HG03064 (cell line): ENCODE results near the gene COA5.

ENCODE experiments used
- ATAC-seq: cut with Tn5 transposase; IDR thresholded peaks from one replicate; pipeline ENCODE4 v1.9.1; 2021; ENCODE audit warnings: low read depth; ENCODE audit not compliant: unreplicated experiment

COA5 gene

DNA sequence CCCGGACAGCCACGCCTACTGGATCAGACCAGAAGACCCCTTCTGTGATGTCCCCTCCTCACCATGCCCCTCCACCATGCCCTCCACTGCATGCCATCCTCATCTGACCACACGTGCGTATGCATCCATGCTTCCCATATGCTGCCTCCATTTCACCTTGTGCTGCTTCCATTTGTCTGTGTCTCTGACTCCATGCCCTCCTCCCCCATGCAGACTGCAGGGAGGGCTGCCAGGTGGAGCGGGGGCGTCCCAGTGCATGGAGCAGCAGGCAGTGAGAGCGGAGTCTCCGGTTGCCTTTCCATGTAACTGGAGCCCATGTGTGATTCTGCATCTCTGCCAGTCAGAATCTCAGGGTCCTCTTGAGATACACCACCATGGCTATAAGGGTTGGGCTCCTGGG, 52.6 kb downstream of the COA5 start:
- no peak for ATAC-seq

DNA sequence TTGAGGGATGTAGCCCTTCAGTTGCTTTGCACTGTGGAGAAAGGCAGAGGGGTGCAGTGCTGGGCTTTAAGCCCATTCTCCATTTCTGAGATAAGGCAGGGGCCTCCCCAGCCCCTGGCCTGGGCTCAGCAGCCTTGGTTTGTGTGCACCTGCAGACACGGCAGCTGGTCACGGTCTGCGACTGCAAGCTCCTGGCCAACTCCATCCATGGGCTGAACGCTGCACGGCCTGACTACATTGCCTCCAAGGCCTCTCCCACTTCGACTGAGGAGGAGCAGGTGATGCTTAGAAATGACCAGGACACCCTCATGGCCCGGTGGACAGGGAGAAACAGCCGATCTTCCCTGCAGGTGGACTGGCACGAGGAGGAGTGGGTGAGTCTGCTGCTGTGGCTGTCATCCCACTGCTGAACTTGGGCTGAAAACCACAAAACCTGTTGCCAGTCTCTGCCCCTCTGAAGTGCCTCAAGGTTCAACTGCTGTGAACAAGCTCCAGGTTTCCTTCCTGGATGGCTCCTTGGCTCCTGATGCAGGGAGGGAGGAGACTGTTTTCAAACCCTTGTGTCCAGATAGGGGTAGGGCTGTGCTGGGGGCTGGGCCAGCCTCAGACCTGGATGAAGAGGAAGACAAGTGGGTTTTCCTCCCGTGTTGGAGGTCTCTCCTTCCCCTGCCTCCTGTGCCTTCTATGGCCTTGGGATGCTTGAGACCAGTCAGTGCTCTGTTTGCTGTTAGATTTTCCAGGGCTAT, 54.0 kb downstream of the COA5 start:
- no peak for ATAC-seq

DNA sequence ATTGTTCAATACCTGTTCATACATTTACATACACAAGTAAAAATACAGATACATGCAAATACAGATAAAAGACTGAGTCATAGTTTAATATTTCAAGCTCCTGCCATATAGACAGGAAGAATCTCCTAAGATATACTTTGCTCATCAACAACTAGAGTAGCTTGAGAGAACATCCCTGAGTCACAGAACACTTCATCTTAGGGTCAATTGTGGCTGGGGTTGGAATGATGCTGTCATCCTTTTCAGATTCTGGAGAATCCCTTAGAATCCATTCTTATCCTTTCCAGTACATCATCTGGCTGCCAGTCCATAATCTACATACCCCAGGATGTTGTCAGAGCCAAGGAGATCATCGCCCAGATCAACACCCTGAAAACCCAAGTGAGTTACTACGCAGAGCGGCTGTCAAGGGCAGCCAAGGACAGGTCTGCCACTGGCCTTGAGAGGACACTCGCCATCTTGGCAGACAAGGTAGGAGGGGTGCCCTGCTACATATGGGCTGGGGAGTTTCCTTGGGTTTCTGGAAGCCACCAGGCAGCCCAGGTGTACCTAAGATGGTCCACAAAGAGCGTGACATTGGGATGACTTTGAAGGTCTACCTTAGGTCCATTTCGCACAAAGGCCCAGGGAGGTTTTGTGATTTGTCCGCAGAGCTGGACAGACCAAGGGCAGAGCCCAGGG, 55.7 kb downstream of the COA5 start:
- ATAC-seq, result no peak

DNA sequence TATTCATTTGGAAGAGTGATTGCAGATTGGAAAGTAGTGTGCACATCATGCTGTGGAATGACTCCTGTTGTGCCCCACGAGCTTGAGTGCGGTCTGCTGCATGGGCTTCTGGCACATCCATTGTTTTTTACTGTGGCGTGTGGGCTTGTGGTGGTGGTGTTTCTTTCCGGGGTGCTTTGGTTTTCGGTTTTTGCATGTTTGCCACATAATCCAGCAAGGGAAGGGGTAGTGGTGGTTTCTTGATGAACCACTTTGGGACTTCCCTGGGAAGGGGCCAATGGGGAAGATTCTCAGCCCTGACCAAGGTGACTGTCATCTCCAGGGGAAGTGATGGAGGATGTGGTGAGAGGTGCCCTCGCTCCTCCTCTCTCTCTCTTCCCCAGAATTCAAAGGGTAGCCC, 57.0 kb downstream of the COA5 start:
- ATAC-seq, result no peak

DNA sequence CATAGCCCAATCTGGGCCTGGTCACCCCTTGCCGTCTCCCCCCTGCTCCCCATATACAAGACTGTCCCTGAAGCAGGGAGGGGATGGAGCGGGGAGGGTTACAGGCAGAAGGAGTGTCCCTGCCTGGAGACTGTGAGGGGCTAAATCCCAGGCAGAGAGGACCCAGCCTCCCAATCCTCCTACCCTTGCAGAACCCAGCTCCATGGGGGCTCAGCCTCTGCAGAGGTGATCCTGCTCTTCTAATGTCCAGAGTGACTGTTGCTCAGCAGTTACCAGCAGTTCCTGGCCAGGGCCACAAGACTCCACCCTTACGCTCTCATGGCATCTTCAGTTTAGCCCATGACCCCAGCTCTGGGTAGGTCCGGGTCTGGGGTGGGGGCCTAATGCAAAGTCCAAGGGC, 58.1 kb downstream of the COA5 start:
- ATAC-seq, result no peak
